CD4-positive, alpha-beta memory T cell (primary cell): ENCODE measurements around the gene TMEM231. TPM values are rescaled to one million over a fixed set of nuclear protein-coding genes. Genes with fewer than 3 reads are reported as not detected.

ENCODE experiments used
- CTCF ChIA-PET: fragments of 350-600 bp; sonication (Branson Sonifier 250); formaldehyde crosslinking; loops from one replicate; lab custom pipeline; 2021; ENCODE audit warnings: inconsistent platforms; ENCODE audit not compliant: partially characterized antibody; lab: Charles Lee
- POLR2A ChIA-PET: fragments of 350-600 bp; sonication (Branson Sonifier 250); formaldehyde crosslinking; loops from one replicate; lab custom pipeline; 2021; ENCODE audit not compliant: partially characterized antibody; lab: Charles Lee
- DNase-seq, 5 donors: peaks; one replicate each; pipeline versions ENCODE4 v3.0.0 to v3.0.0-alpha.2; 2020 to 2022; ENCODE audit warnings: mixed read lengths in 1 of 5
- H3K27ac ChIP-seq: one replicate; pipeline ENCODE4 v1.7.0; 2013; ENCODE audit warnings: low read depth, low read length
- H3K27me3 ChIP-seq: 2 replicates; pipeline ENCODE4 v1.7.0; 2013; ENCODE audit warnings: mild to moderate bottlenecking, low read length, moderate library complexity; ENCODE audit not compliant: insufficient read depth
- H3K36me3 ChIP-seq: 2 replicates; pipeline ENCODE4 v1.7.0; 2013; ENCODE audit warnings: mild to moderate bottlenecking, low read length, moderate library complexity; ENCODE audit not compliant: insufficient read depth
- H3K4me1 ChIP-seq: 2 replicates; pipeline ENCODE4 v1.7.0; 2013; ENCODE audit warnings: mild to moderate bottlenecking, low read length, moderate library complexity; ENCODE audit not compliant: insufficient read depth
- H3K4me3 ChIP-seq, 2 donors: one replicate each; pipeline ENCODE4 v1.7.0; 2013; ENCODE audit warnings: low read length in 2 of 2, mild to moderate bottlenecking in 1 of 2
- H3K9me3 ChIP-seq, 2 donors: one replicate each; pipeline ENCODE4 v1.7.0; 2013; ENCODE audit warnings: low read length in 2 of 2, control low read depth in 1 of 2; ENCODE audit not compliant: control insufficient read depth in 1 of 2
- H3K27ac Mint-ChIP-seq, 7 donors: one replicate each; pipeline ENCODE4 v1.8.0; 2020 to 2021; ENCODE audit warnings: mixed read lengths in 7 of 7, mild to moderate bottlenecking in 6 of 7, inconsistent platforms in 3 of 7, moderate library complexity in 3 of 7
- H3K27me3 Mint-ChIP-seq, 2 donors: one replicate each; pipeline ENCODE4 v1.8.0; 2020 to 2021; ENCODE audit warnings: mixed read lengths in 2 of 2
- H3K36me3 Mint-ChIP-seq, 2 donors: one replicate each; pipeline ENCODE4 v1.8.0; 2020 to 2021; ENCODE audit warnings: mixed read lengths in 2 of 2, inconsistent platforms in 1 of 2, mild to moderate bottlenecking in 1 of 2
- H3K4me1 Mint-ChIP-seq, 4 donors: one replicate each; pipeline ENCODE4 v1.8.0; 2020 to 2021; ENCODE audit warnings: mixed read lengths in 4 of 4, mild to moderate bottlenecking in 1 of 4
- H3K4me3 Mint-ChIP-seq, 8 donors: one replicate each; pipeline ENCODE4 v1.8.0; 2020 to 2021; ENCODE audit warnings: mixed read lengths in 8 of 8, mild to moderate bottlenecking in 7 of 8, moderate library complexity in 6 of 8, inconsistent platforms in 3 of 8
- H3K9me3 Mint-ChIP-seq, 8 donors: one replicate each; pipeline ENCODE4 v1.8.0; 2020 to 2021; ENCODE audit warnings: mixed read lengths in 8 of 8, mild to moderate bottlenecking in 5 of 8, inconsistent platforms in 3 of 8, moderate library complexity in 1 of 8
- intact Hi-C: fragments of 100-400 bp; cut with micrococcal nuclease; formaldehyde crosslinking; loops from one replicate; pipeline ENCODE4 v1.15.1; 2023
- polyA plus RNA-seq, 2 donors: library from polyadenylated mRNA; unstranded; fragments of 300-500 nt; fragmentation: Illumina TruSeq; gene quantifications; one replicate each; pipeline ENCODE4 v1.2.3, GENCODE V29; 2021
- total RNA-seq, 2 experiments: library from RNA; stranded (reverse); gene quantifications; one replicate each; pipeline ENCODE4 v1.2.3, GENCODE V29; 2021

The TMEM231 gene
- total and polyA plus RNA-seq, 4 experiments from 2014 or later = 2.4 to 5.4 (median 2.8) TPM

DNA sequence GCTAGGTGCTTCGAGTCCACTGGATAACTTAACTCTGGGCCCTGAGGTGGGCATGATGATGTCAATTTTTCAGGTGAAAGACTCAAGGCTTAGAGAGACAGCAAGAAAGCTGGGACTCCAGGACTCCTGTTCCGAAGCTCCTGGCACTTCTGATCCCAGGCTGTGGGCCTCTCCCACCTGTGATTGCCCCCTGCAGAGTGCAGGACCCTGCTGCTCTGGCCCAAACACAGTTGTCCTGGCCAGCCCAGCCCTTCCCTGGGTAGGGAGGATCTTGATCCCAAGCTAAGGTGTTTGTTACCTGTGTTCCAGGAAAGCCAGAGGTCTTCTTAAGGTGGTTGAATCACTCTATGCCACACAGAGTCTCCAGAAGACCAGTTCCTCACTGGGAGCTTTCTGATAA lies 23.3 kb downstream of the TMEM231 start:
- H3K27ac Mint-ChIP-seq = no peak overlapping the region
- no peaks in the 10 kb centered on the region for H3K36me3 ChIP-seq
- H3K36me3 Mint-ChIP-seq = no peaks in the 10 kb centered on the region
- no peaks in the 10 kb centered on the region for H3K27me3 Mint-ChIP-seq
- H3K27ac ChIP-seq = no peak overlapping the region
- intact Hi-C loops = no loop called here
- POLR2A ChIA-PET = no interaction called here
- H3K4me1 ChIP-seq = no peaks in the 10 kb centered on the region
- H3K4me3 ChIP-seq = no peak overlapping the region
- H3K4me3 Mint-ChIP-seq = no peak overlapping the region
- H3K9me3 Mint-ChIP-seq = no peaks in the 10 kb centered on the region
- H3K27me3 ChIP-seq = no peaks in the 10 kb centered on the region
- no peak for DNase-seq
- no peaks in the 10 kb centered on the region for H3K9me3 ChIP-seq
- CTCF ChIA-PET = no interaction called here
- H3K4me1 Mint-ChIP-seq = no peaks in the 10 kb centered on the region

DNA sequence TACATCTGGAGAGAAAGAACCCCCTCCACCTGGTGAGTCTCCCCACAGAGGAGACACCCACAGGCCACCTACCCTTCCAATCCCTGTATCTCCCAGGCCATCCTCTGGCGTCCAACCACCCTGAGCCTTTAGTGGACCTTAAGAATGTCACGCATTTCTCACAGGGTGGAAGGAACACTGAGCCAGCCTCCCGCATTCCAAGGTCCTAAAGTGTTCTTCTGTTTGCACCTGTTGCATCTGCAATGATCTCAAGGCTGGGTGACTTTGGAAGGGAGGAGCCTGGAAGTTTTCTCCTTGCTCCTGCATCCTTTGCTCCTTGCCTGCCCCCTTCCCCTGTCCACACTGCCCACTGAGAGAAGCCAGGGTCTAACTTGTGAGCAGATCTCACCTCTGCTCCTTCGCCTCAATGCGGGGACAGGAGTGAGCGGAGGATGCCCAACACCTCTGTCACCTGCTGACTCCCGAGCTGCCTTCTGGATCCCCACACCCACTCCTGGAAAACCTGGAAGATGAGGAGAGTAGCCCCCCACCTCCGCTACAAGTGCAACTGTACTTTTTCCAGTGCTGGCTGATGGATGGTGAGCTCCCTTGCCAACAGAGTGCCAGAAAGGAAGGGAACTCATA lies 23.8 kb downstream of the TMEM231 start:
- no peak overlapping the region for H3K27ac ChIP-seq
- POLR2A ChIA-PET = no interaction called here
- H3K9me3 ChIP-seq = no peaks in the 10 kb centered on the region
- no peak overlapping the region for H3K4me3 ChIP-seq
- Mint-ChIP-seq H3K4me1 (no peaks in the 10 kb centered on the region), H3K27me3 (no peaks in the 10 kb centered on the region), H3K27ac (no peak overlapping the region), H3K4me3 (no peak overlapping the region), H3K36me3 (no peaks in the 10 kb centered on the region), H3K9me3 (no peaks in the 10 kb centered on the region)
- intact Hi-C loops = no loop called here
- H3K36me3 ChIP-seq = no peaks in the 10 kb centered on the region
- CTCF ChIA-PET = interaction anchor here (2.3 kb wide), 1 partner anchor 15 kb away, joined by 11 read pairs; no protein-coding TSS in a partner anchor
- no peak for DNase-seq
- no peaks in the 10 kb centered on the region for H3K27me3 ChIP-seq
- H3K4me1 ChIP-seq = no peaks in the 10 kb centered on the region

- H3K27me3 ChIP-seq = no peaks in the 10 kb centered on the region
- no peaks in the 10 kb centered on the region for H3K36me3 ChIP-seq
- DNase-seq = no peak
- CTCF ChIA-PET = interaction anchor here (2.3 kb wide), 1 partner anchor 12 kb away, joined by 11 read pairs; no protein-coding TSS in a partner anchor
- no peaks in the 10 kb centered on the region for H3K9me3 Mint-ChIP-seq
- H3K36me3 Mint-ChIP-seq = no peaks in the 10 kb centered on the region
- H3K9me3 ChIP-seq = no peaks in the 10 kb centered on the region
- intact Hi-C loops = no loop called here
- no peaks in the 10 kb centered on the region for H3K27me3 Mint-ChIP-seq
- H3K4me3 ChIP-seq = no peak overlapping the region
- no peaks in the 10 kb centered on the region for H3K4me1 ChIP-seq
- POLR2A ChIA-PET = no interaction called here
- H3K4me3 Mint-ChIP-seq = no peak overlapping the region
- H3K27ac ChIP-seq = no peak overlapping the region
- no peak overlapping the region for H3K27ac Mint-ChIP-seq
- no peaks in the 10 kb centered on the region for H3K4me1 Mint-ChIP-seq
These were observed 26.1 kb downstream of the TMEM231 start for GRCh38 chr16:75529959-75530358.

DNA sequence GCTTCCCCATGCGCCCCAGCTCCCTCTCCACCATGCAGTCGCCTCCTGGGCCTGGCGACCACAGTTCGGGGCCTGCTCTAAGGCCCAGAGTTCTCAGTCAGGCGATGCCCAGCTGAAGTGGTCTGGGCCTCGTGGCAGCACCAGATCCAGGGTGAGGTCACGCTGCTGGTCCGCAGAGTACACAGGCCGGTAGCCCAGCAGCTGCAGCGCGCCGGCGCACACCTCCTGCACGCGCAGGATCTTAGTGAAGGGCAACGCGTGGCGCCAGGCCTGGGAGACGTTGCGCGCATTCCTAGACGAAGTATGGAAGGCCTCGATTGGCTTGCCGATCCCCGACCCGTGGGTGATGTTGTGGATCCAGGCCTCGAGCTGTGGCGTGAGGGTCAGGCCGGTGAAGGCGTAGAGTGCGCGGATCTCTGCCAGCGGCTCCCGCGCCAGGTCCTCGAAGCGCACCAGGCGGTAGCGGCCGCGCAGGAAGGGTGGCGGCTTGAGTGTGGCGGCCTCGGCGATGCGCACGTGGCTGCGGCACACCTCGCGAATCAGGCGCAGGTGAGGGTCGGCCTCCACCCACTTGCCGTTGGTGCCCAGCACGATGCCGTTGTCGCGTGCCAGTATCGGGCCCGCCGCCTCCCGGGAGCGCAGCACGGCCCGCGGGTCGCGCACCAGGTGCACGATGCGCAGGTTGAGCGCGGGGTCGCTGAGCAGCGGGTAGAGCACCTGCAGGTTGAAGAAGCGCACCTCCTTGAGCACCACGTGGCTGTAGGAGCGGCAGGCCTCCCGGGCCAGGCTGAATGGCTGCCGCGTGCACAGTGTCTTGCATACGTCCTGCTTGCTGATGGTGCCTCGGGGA lies 26.8 kb downstream of the TMEM231 start:
- Histone ChIP-seq H3K27me3 (no peaks in the 10 kb centered on the region), H3K9me3 (no peaks in the 10 kb centered on the region), H3K4me3 (no peak overlapping the region), H3K27ac (no peak overlapping the region), H3K4me1 (no peaks in the 10 kb centered on the region), H3K36me3 (no peaks in the 10 kb centered on the region)
- ChIA-PET POLR2A (no interaction called here), CTCF (no interaction called here)
- Mint-ChIP-seq H3K9me3 (no peaks in the 10 kb centered on the region), H3K4me1 (no peaks in the 10 kb centered on the region), H3K4me3 (no peak overlapping the region), H3K27ac (no peak overlapping the region), H3K27me3 (no peaks in the 10 kb centered on the region), H3K36me3 (no peaks in the 10 kb centered on the region)
- intact Hi-C loops = no loop called here
- no peak for DNase-seq

DNA sequence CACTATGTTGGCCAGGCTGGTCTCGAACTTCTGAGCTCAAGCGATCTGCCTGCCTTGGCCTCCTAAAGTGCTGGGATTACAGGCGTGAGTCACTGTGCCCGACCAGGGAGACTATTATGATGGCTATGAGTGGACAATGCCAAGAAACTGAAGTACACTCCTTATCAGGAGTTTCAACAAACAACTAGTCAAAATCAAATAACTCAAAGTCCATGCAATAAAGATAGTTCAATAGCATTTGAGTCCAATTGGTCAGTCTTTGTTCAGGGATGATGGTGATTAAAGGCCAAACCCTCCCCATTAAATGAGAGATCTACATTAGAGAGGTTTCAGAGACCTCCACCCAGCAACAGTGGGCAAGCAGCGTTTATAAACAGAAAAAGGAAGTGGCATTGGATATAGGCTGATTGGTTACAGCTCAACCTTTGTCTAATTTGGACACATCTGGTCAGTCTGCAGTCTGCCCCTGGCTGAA lies 28.2 kb downstream of the TMEM231 start:
- POLR2A ChIA-PET = no interaction called here
- no peaks in the 10 kb centered on the region for H3K9me3 Mint-ChIP-seq
- Histone ChIP-seq H3K9me3 (no peaks in the 10 kb centered on the region), H3K27me3 (no peaks in the 10 kb centered on the region), H3K36me3 (no peaks in the 10 kb centered on the region), H3K4me1 (no peaks in the 10 kb centered on the region), H3K27ac (no peak overlapping the region), H3K4me3 (no peak overlapping the region)
- CTCF ChIA-PET = interaction anchor here (0.6 to 1.6 kb wide), 2 partner anchors 9 to 10 kb away, joined by 3 to 4 read pairs; no protein-coding TSS in a partner anchor
- no peak overlapping the region for H3K27ac Mint-ChIP-seq
- H3K4me1 Mint-ChIP-seq = no peaks in the 10 kb centered on the region
- no peaks in the 10 kb centered on the region for H3K27me3 Mint-ChIP-seq
- no peaks in the 10 kb centered on the region for H3K36me3 Mint-ChIP-seq
- H3K4me3 Mint-ChIP-seq = no peak overlapping the region
- intact Hi-C loops = no loop called here
- no peak for DNase-seq

- Mint-ChIP-seq H3K4me3 (no peak overlapping the region), H3K27me3 (no peaks in the 10 kb centered on the region), H3K36me3 (no peaks in the 10 kb centered on the region), H3K27ac (no peak overlapping the region), H3K9me3 (no peaks in the 10 kb centered on the region), H3K4me1 (peaks cover 0 to 2% (median under 1%) of the 10 kb centered on the region in 4 donors)
- no peaks in the 10 kb centered on the region for H3K9me3 ChIP-seq
- no peaks in the 10 kb centered on the region for H3K36me3 ChIP-seq
- H3K27me3 ChIP-seq = no peaks in the 10 kb centered on the region
- no peak overlapping the region for H3K4me3 ChIP-seq
- no peak for DNase-seq
- ChIA-PET POLR2A (no interaction called here), CTCF (interaction anchor here (1.6 kb wide), 1 partner anchor 7 kb away, joined by 4 read pairs; no protein-coding TSS in a partner anchor)
- no peak overlapping the region for H3K27ac ChIP-seq
- H3K4me1 ChIP-seq = no peaks in the 10 kb centered on the region
- intact Hi-C loops = no loop called here
These were observed 29.8 kb downstream of the TMEM231 start for GRCh38 chr16:75526032-75526790.

DNA sequence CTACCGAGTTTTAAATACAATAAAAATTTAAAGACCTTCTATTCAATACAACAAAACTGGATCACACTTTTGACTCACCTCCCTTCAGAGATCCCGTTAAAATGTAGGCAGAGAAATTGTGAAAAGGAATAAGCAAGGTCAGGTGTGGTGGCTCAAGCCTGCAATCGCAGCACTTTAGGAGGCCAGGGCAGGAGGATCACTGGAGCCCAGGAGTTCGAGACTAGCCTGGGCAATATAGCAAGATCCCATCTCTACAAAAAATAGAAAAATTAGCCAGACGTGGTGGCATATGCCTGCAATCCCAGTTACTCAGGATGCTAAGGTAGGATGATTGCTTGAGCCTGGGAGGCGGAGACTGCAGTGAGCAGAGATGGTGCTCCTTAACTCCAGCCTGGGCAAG lies 36.9 kb downstream of the TMEM231 start:
- Mint-ChIP-seq H3K27me3 (no peaks in the 10 kb centered on the region), H3K4me1 (peaks cover 10 to 21% (median 16%) of the 10 kb centered on the region in 4 donors), H3K36me3 (peaks cover 0 to 2% of the 10 kb centered on the region in 2 donors), H3K4me3 (no peak overlapping the region), H3K27ac (no peak overlapping the region), H3K9me3 (peaks cover 0 to 3% (median 0%) of the 10 kb centered on the region in 8 donors)
- ChIA-PET CTCF (interaction anchor here (0.6 to 4.6 kb wide), 8 partner anchors 8 to 102 kb away, joined by 4 to 46 read pairs (median 16); partner anchors contain the start of genes TMEM170A and TMEM231), POLR2A (no interaction called here)
- Histone ChIP-seq H3K27ac (no peak overlapping the region), H3K4me3 (no peak overlapping the region), H3K9me3 (no peaks in the 10 kb centered on the region), H3K27me3 (no peaks in the 10 kb centered on the region), H3K4me1 (peaks cover 8% of the 10 kb centered on the region), H3K36me3 (no peaks in the 10 kb centered on the region)
- intact Hi-C loops = no loop called here
- no peak for DNase-seq
